AG20443 (cell line): Measurements from ENCODE around the gene PPP1R9B.

Source experiments
- DNase-seq: peaks from one replicate; pipeline ENCODE4 v3.0.0; 2012; ENCODE audit warnings: low spot score, mixed read lengths

Gene PPP1R9B

GRCh38 chr17:50122945-50123344, 27.5 kb downstream of the PPP1R9B start:
- DNase-seq = no peak

- no peak for DNase-seq
Measured at GRCh38 chr17:50120475-50121253, 29.8 kb downstream of the PPP1R9B start.

GRCh38 chr17:50118828-50119218, 31.7 kb downstream of the PPP1R9B start:
- no peak for DNase-seq

GRCh38 chr17:50118076-50118827, 32.2 kb downstream of the PPP1R9B start:
- DNase-seq = no peak

GRCh38 chr17:50117202-50118051, 33.0 kb downstream of the PPP1R9B start:
- peak; percentile 80 for DNase-seq

GRCh38 chr17:50115756-50116155, 34.7 kb downstream of the PPP1R9B start:
- no peak for DNase-seq

- peak; percentile 64 for DNase-seq
Measured at GRCh38 chr17:50114849-50115357, 35.6 kb downstream of the PPP1R9B start.

- DNase-seq = no peak
Measured at GRCh38 chr17:50114401-50114800, 36.1 kb downstream of the PPP1R9B start.

GRCh38 chr17:50113624-50114320, 36.7 kb downstream of the PPP1R9B start:
- no peak for DNase-seq

GRCh38 chr17:50112694-50113093, 37.8 kb downstream of the PPP1R9B start:
- DNase-seq = no peak

- no peak for DNase-seq
Measured at GRCh38 chr17:50111673-50112655, 38.5 kb downstream of the PPP1R9B start.

GRCh38 chr17:50110591-50111349, 39.7 kb downstream of the PPP1R9B start:
- peak; percentile 61 for DNase-seq

GRCh38 chr17:50109785-50110184, 40.7 kb downstream of the PPP1R9B start:
- no peak for DNase-seq

- no peak for DNase-seq
Measured at GRCh38 chr17:50109207-50109606, 41.3 kb downstream of the PPP1R9B start.

- DNase-seq = no peak
Measured at GRCh38 chr17:50108556-50108955, 41.9 kb downstream of the PPP1R9B start.

GRCh38 chr17:50107790-50108414, 42.6 kb downstream of the PPP1R9B start:
- DNase-seq = peak; percentile 79

- no peak for DNase-seq
Measured at GRCh38 chr17:50106393-50107131, 43.9 kb downstream of the PPP1R9B start.

GRCh38 chr17:50105811-50106210, 44.7 kb downstream of the PPP1R9B start:
- no peak for DNase-seq
